GM21381 (cell line): ENCODE data around the gene NDRG4.

Source experiments
- ATAC-seq: cut with Tn5 transposase; IDR thresholded peaks from one replicate; pipeline ENCODE4 v1.9.1; 2021; ENCODE audit warnings: mild to moderate bottlenecking, moderate library complexity; ENCODE audit not compliant: unreplicated experiment

NDRG4 gene

GRCh38 chr16:58493756-58494431 lies 6.0 kb upstream of the NDRG4 start:
- no peak for ATAC-seq

GRCh38 chr16:58494981-58495520 lies 4.9 kb upstream of the NDRG4 start:
- peak; percentile 65 for ATAC-seq

- ATAC-seq: no peak
These were observed 4.2 kb upstream of the NDRG4 start for GRCh38 chr16:58495521-58496331.

GRCh38 chr16:58497468-58497867 lies 2.5 kb upstream of the NDRG4 start:
- ATAC-seq: no peak

GRCh38 chr16:58497935-58498334 lies 2.0 kb upstream of the NDRG4 start:
- no peak for ATAC-seq

- no peak for ATAC-seq
These were observed 1.4 kb upstream of the NDRG4 start for GRCh38 chr16:58498341-58499091.

GRCh38 chr16:58499092-58499511 lies 841 bp upstream of the NDRG4 start:
- no peak for ATAC-seq

- no peak for ATAC-seq
These were observed 693 bp downstream of the NDRG4 start for GRCh38 chr16:58500430-58501241.

GRCh38 chr16:58501242-58502131 lies 1.5 kb downstream of the NDRG4 start:
- no peak for ATAC-seq

GRCh38 chr16:58502217-58502921 lies 2.4 kb downstream of the NDRG4 start:
- ATAC-seq: no peak

GRCh38 chr16:58503166-58503862 lies 3.4 kb downstream of the NDRG4 start:
- no peak for ATAC-seq

GRCh38 chr16:58503863-58504688 lies 4.1 kb downstream of the NDRG4 start:
- ATAC-seq: no peak

GRCh38 chr16:58506241-58507194 lies 6.6 kb downstream of the NDRG4 start:
- ATAC-seq: no peak

- no peak for ATAC-seq
These were observed 7.4 kb downstream of the NDRG4 start for GRCh38 chr16:58507195-58507962.

GRCh38 chr16:58507963-58508670 lies 8.2 kb downstream of the NDRG4 start:
- no peak for ATAC-seq
